GM11168 (cell line): ENCODE data around the gene LAMC3.

Source experiments
- in situ Hi-C: fragments of 300-500 bp; cut with MboI; formaldehyde crosslinking; loops from one replicate; pipeline ENCODE4 v1.12.0; 2022; ENCODE audit warnings: low sequenced_read_pairs; ENCODE audit not compliant: unreplicated experiment

The LAMC3 gene

GRCh38 chr9:131140550-131140949 lies 131.6 kb downstream of the LAMC3 start:
- in situ Hi-C loops, result no loop called here

- in situ Hi-C loops, result no loop called here
Measured at GRCh38 chr9:131142160-131142559, 133.2 kb downstream of the LAMC3 start.
